Keratinocyte (primary cell): ENCODE measurements around the gene ZNF107. TPM values are rescaled to one million over a fixed set of nuclear protein-coding genes. Genes with fewer than 3 reads are reported as not detected.
"Not testable (repeated sequence)": the region's sequence is repeated elsewhere in the genome, so short reads cannot be mapped to it uniquely, and the experiment has no call there.

ENCODE experiments used
- DNase-seq: peaks from one replicate; pipeline ENCODE4 v3.0.0-alpha.2; 2011; ENCODE audit warnings: low read depth, missing footprints, low spot score
- FAIRE-seq: peaks from 2 replicates; lab custom pipeline; 2011; peaks lifted over from hg19 to GRCh38; lab: Jason Lieb, UNC
- H2AFZ ChIP-seq: 2 replicates; pipeline ENCODE4 v1.6.0; 2012; ENCODE audit warnings: low read length, control low read depth, inconsistent platforms; ENCODE audit not compliant: control insufficient read depth
- H3K27ac ChIP-seq: 2 replicates; pipeline ENCODE4 v1.5.1; 2011; ENCODE audit warnings: low read length; ENCODE audit not compliant: control insufficient read depth, insufficient read depth
- H3K27me3 ChIP-seq: 3 replicates; pipeline ENCODE4 v1.6.0; 2011; ENCODE audit warnings: low read length; ENCODE audit not compliant: control insufficient read depth, insufficient read depth; ENCODE audit errors: extremely low read depth
- H3K36me3 ChIP-seq, 2 experiments: 2 replicates in 1 of 2; 3 replicates in 1 of 2; pipeline ENCODE4 v1.5.1; 2011; ENCODE audit warnings: low read length in 2 of 2, mild to moderate bottlenecking in 1 of 2; ENCODE audit not compliant: control insufficient read depth in 2 of 2, insufficient read depth in 2 of 2; ENCODE audit errors: extremely low read depth in 1 of 2
- H3K4me1 ChIP-seq: 3 replicates; pipeline ENCODE4 v1.5.1; 2011; ENCODE audit warnings: low read length; ENCODE audit not compliant: control insufficient read depth, insufficient read depth; ENCODE audit errors: extremely low read depth
- H3K4me2 ChIP-seq: 3 replicates; pipeline ENCODE4 v1.6.0; 2011; ENCODE audit warnings: low read depth, low read length; ENCODE audit not compliant: control insufficient read depth, insufficient read depth; ENCODE audit errors: extremely low read depth
- H3K4me3 ChIP-seq, 3 experiments: fragments of 200-600 bp in 1 of 3; sonication (generic) in 1 of 3; 2 replicates in 2 of 3; 3 replicates in 1 of 3; pipeline ENCODE4 v1.5.1; 2011 to 2016; ENCODE audit warnings: low read length in 3 of 3, mild to moderate bottlenecking in 3 of 3, control low read depth in 2 of 3, inconsistent platforms in 1 of 3, low read depth in 1 of 3, mixed read lengths in 1 of 3, mixed run types in 1 of 3, moderate library complexity in 1 of 3; ENCODE audit not compliant: control insufficient read depth in 2 of 3, insufficient read depth in 2 of 3; ENCODE audit errors: extremely low read depth in 1 of 3
- H3K79me2 ChIP-seq: 2 replicates; pipeline ENCODE4 v1.6.0; 2012; ENCODE audit warnings: low read length; ENCODE audit not compliant: control insufficient read depth, insufficient read depth
- H3K9ac ChIP-seq: 3 replicates; pipeline ENCODE4 v1.6.0; 2011; ENCODE audit warnings: low read length; ENCODE audit not compliant: control insufficient read depth, insufficient read depth; ENCODE audit errors: extremely low read depth
- H3K9me1 ChIP-seq: 3 replicates; pipeline ENCODE4 v1.6.0; 2011; ENCODE audit warnings: low read length; ENCODE audit not compliant: control insufficient read depth, insufficient read depth; ENCODE audit errors: extremely low read depth
- H3K9me3 ChIP-seq: 2 replicates; pipeline ENCODE4 v1.5.1; 2012; ENCODE audit warnings: low read depth, low read length; ENCODE audit not compliant: control insufficient read depth
- H4K20me1 ChIP-seq: 3 replicates; pipeline ENCODE4 v1.6.0; 2011; ENCODE audit warnings: low read length; ENCODE audit not compliant: control insufficient read depth, insufficient read depth; ENCODE audit errors: extremely low read depth
- EZH2 ChIP-seq: IDR thresholded peaks from one replicate; pipeline ENCODE4 v1.6.1; 2012; ENCODE audit warnings: inconsistent platforms, mild to moderate bottlenecking, low read length, moderate library complexity
- dilution Hi-C: fragments of 300-500 bp; cut with MboI; formaldehyde crosslinking; loops from one replicate; pipeline ENCODE4 v1.7.0; 2020; ENCODE audit warnings: low sequenced_read_pairs; ENCODE audit not compliant: extremely low pct_ligation_motif_present
- polyA plus RNA-seq, 5 experiments: library from polyadenylated mRNA; depleted of rRNA in 3 of 5; stranded (reverse) in 3 of 5; stranded (forward) in 1 of 5; unstranded in 1 of 5; fragments of >200 nt; gene quantifications; 1 replicate in 1 of 5; 2 replicates in 3 of 5; 3 replicates in 1 of 5; pipeline versions ENCODE4 v1.2.1 to v1.2.3, GENCODE V29; 2011 to 2012; ENCODE audit warnings: missing spikeins in 2 of 5, low read depth in 1 of 5, low replicate concordance in 1 of 5
- TF ChIP-seq, protein P1 (sequence below), 3 experiments: IDR thresholded peaks in 1 of 3; conservative IDR thresholded peaks in 1 of 3; optimal IDR thresholded peaks in 1 of 3; 2 replicates in 2 of 3; 3 replicates in 1 of 3; pipeline versions ENCODE3 to v1.5.1; 2011; ENCODE audit warnings: low read length in 3 of 3, mild to moderate bottlenecking in 3 of 3, moderate library complexity in 2 of 3, control low read depth in 1 of 3, inconsistent platforms in 1 of 3; ENCODE audit not compliant: insufficient read depth in 2 of 3; ENCODE audit errors: extremely low read depth in 1 of 3

Gene ZNF107
- polyA plus RNA-seq, 1 donor (not counting 4 experiments of a cell fraction or from before 2014, with no cell fraction given), result 5.5 TPM

DNA sequence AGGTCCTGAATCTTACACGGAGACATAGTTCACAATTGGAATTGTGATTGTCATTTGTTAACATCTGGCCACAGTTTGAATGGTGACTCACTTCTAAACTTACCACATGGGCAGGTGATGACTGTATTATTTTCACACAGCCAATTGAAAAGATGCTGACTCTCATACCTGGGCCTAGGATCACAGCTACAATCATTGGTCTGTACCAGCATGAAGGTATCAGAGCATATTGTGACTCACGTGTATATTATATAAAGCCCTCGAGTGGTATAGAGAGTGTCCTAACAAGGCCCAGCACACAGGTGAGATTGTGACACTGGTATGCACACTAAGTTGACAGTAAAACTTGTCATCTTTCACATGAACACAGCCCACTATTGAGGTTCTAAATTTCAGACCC, 9.4 kb upstream of the ZNF107 start:
- DNase-seq (no peak), FAIRE-seq (no peak)
- no peaks in the 10 kb centered on the region for H3K36me3 ChIP-seq
- TF ChIP-seq, protein P1, sequence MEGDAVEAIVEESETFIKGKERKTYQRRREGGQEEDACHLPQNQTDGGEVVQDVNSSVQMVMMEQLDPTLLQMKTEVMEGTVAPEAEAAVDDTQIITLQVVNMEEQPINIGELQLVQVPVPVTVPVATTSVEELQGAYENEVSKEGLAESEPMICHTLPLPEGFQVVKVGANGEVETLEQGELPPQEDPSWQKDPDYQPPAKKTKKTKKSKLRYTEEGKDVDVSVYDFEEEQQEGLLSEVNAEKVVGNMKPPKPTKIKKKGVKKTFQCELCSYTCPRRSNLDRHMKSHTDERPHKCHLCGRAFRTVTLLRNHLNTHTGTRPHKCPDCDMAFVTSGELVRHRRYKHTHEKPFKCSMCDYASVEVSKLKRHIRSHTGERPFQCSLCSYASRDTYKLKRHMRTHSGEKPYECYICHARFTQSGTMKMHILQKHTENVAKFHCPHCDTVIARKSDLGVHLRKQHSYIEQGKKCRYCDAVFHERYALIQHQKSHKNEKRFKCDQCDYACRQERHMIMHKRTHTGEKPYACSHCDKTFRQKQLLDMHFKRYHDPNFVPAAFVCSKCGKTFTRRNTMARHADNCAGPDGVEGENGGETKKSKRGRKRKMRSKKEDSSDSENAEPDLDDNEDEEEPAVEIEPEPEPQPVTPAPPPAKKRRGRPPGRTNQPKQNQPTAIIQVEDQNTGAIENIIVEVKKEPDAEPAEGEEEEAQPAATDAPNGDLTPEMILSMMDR (optimal IDR thresholded peaks at IDR 0.05 in 1 of 3, IDR thresholded peaks at IDR 0.05 in 1 of 3, conservative IDR thresholded peaks at IDR 0.05 in 1 of 3; ENCODE audit: extremely low read depth in 1 of 3, insufficient read depth in 2 of 3, low read length in 3 of 3), result no peak
- no peak for TF ChIP-seq EZH2
- H3K9me1 ChIP-seq, result no peaks in the 10 kb centered on the region
- no peaks in the 10 kb centered on the region for H3K79me2 ChIP-seq
- no peak overlapping the region for H3K9ac ChIP-seq
- no peaks in the 10 kb centered on the region for H3K27me3 ChIP-seq
- peaks cover 3% of the 10 kb centered on the region for H3K9me3 ChIP-seq
- H3K4me2 ChIP-seq, result no peak overlapping the region
- H3K4me1 ChIP-seq, result no peaks in the 10 kb centered on the region
- no peak overlapping the region for H3K4me3 ChIP-seq
- dilution Hi-C loops, result no loop called here
- no peak overlapping the region for H2AFZ ChIP-seq
- H3K27ac ChIP-seq, result no peak overlapping the region
- H4K20me1 ChIP-seq, result no peaks in the 10 kb centered on the region

- H3K27ac ChIP-seq, H3K36me3 ChIP-seq, H3K4me3 ChIP-seq, H3K9me3 ChIP-seq, H3K9me1 ChIP-seq, H3K9ac ChIP-seq, H3K27me3 ChIP-seq, dilution Hi-C loops, H3K4me1 ChIP-seq, FAIRE-seq, H4K20me1 ChIP-seq, H3K4me2 ChIP-seq, DNase-seq, H2AFZ ChIP-seq: not testable (repeated sequence)
- H3K79me2 ChIP-seq, result peaks cover 11% of the 10 kb centered on the region
Observed at GRCh38 chr7:64662091-64662490, 3.8 kb upstream of the ZNF107 start.

- H3K9me3 ChIP-seq, result no peaks in the 10 kb centered on the region
- H3K36me3 ChIP-seq, result peaks cover 3% of the 10 kb centered on the region in 2 experiments
- peaks cover 42% of the 10 kb centered on the region for H3K79me2 ChIP-seq
- peak overlapping the region; percentile 85 for H3K9ac ChIP-seq
- TF ChIP-seq EZH2, result no peak
- TF ChIP-seq, protein P1 (optimal IDR thresholded peaks at IDR 0.05 in 1 of 3, IDR thresholded peaks at IDR 0.05 in 1 of 3, conservative IDR thresholded peaks at IDR 0.05 in 1 of 3; ENCODE audit: extremely low read depth in 1 of 3, insufficient read depth in 2 of 3, low read length in 3 of 3), result no peak
- DNase-seq (no peak), FAIRE-seq (no peak)
- H3K9me1 ChIP-seq, result no peaks in the 10 kb centered on the region
- no peaks in the 10 kb centered on the region for H3K27me3 ChIP-seq
- H3K4me3 ChIP-seq, result peak overlapping the region; percentile 75 to 93 (median 83)
- H3K4me1 ChIP-seq, result peaks cover 4% of the 10 kb centered on the region
- H2AFZ ChIP-seq, result peak overlapping the region; percentile 96
- H3K4me2 ChIP-seq, result peak overlapping the region; percentile 87
- H3K27ac ChIP-seq, result peak overlapping the region; percentile 56
- dilution Hi-C loops, result no loop called here
- no peaks in the 10 kb centered on the region for H4K20me1 ChIP-seq
Observed at GRCh38 chr7:64666663-64667050, 724 bp downstream of the ZNF107 start.
